Neural crest cell (in vitro differentiated cells): Measurements from ENCODE around the gene NUDT14. TPM values are rescaled to one million over a fixed set of nuclear protein-coding genes. Genes with fewer than 3 reads are reported as not detected.

ENCODE experiments used
- DNase-seq: peaks from one replicate; pipeline ENCODE4 v3.0.0; 2021; ENCODE audit warnings: low read depth, mixed read lengths, low spot score
- H3K27ac Mint-ChIP-seq: one replicate; pipeline ENCODE4 v1.8.0; 2021; ENCODE audit warnings: mild to moderate bottlenecking, mixed read lengths; ENCODE audit not compliant: unreplicated experiment
- H3K27me3 Mint-ChIP-seq: 2 replicates; pipeline ENCODE4 v1.8.0; 2021; ENCODE audit warnings: low read depth, mild to moderate bottlenecking, mixed read lengths
- H3K36me3 Mint-ChIP-seq: 2 replicates; pipeline ENCODE4 v1.8.0; 2021; ENCODE audit warnings: low read depth, mild to moderate bottlenecking, mixed read lengths
- H3K4me1 Mint-ChIP-seq: 2 replicates; pipeline ENCODE4 v1.8.0; 2021; ENCODE audit warnings: mixed read lengths
- H3K4me3 Mint-ChIP-seq: one replicate; pipeline ENCODE4 v1.8.0; 2021; ENCODE audit warnings: mild to moderate bottlenecking, mixed read lengths
- H3K9me3 Mint-ChIP-seq: 2 replicates; pipeline ENCODE4 v1.8.0; 2021; ENCODE audit warnings: mixed read lengths
- total RNA-seq: library from RNA; stranded (reverse); gene quantifications from 2 replicates; pipeline ENCODE4 v1.2.1, GENCODE V29; 2021
- TF ChIP-seq, protein P1 (sequence below): fragments of 200-600 bp; sonication (generic); conservative IDR thresholded peaks from 2 replicates; pipeline ENCODE4 v1.5.0; 2021; ENCODE audit warnings: antibody characterized with exemption, mild to moderate bottlenecking

Gene NUDT14
- total RNA-seq, 1 donor from 2014 or later: 25.6 TPM

DNA sequence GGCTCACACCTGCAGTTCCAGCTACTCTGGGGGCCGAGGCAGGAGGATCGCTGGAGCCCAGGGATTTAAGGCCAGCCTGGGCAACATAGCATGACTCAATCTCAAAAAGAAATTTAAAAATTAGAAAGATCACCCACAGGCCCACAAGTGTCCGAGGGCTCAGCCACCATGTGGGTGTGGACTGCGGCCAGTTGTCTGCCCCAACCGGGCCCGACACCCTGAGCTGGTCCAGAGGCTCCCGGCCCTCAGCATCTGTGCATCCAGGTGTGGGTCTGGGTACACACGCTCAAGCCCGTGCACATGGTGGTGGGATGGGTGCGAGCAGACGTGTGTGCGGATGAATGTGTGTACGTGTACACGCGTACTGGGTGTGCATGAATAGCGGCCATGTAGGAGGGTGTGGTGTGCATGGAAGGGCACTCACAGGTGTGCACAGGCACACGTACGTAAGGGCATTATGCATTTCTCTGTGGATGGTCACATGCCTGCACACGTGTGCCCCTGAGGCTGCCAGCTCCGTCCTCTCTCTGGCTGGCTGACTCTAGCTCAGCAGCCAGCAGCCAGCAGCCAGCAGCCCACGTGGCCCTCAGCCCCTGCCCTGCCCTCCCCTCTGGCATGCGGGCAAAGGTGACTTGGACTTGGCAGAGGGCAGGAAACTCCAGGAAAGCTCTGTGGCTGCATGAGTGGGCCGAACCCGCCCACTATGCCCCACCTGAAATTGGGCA, 23.3 kb upstream of the NUDT14 start:
- Mint-ChIP-seq H3K27me3 (peaks cover 15% of the 10 kb centered on the region), H3K4me1 (peaks cover 4% of the 10 kb centered on the region), H3K9me3 (no peaks in the 10 kb centered on the region), H3K36me3 (no peaks in the 10 kb centered on the region), H3K4me3 (peak overlapping the region; percentile 34), H3K27ac (no peak overlapping the region)
- DNase-seq: no peak
- TF ChIP-seq, protein P1, sequence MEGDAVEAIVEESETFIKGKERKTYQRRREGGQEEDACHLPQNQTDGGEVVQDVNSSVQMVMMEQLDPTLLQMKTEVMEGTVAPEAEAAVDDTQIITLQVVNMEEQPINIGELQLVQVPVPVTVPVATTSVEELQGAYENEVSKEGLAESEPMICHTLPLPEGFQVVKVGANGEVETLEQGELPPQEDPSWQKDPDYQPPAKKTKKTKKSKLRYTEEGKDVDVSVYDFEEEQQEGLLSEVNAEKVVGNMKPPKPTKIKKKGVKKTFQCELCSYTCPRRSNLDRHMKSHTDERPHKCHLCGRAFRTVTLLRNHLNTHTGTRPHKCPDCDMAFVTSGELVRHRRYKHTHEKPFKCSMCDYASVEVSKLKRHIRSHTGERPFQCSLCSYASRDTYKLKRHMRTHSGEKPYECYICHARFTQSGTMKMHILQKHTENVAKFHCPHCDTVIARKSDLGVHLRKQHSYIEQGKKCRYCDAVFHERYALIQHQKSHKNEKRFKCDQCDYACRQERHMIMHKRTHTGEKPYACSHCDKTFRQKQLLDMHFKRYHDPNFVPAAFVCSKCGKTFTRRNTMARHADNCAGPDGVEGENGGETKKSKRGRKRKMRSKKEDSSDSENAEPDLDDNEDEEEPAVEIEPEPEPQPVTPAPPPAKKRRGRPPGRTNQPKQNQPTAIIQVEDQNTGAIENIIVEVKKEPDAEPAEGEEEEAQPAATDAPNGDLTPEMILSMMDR: no peak

GRCh38 chr14:105203701-105204100, 22.6 kb upstream of the NUDT14 start:
- H3K9me3 Mint-ChIP-seq: no peaks in the 10 kb centered on the region
- H3K4me3 Mint-ChIP-seq: no peak overlapping the region
- H3K27me3 Mint-ChIP-seq: peaks cover 18% of the 10 kb centered on the region
- peaks cover 8% of the 10 kb centered on the region for H3K4me1 Mint-ChIP-seq
- TF ChIP-seq, protein P1: no peak
- no peak for DNase-seq
- H3K27ac Mint-ChIP-seq: no peak overlapping the region
- no peaks in the 10 kb centered on the region for H3K36me3 Mint-ChIP-seq

- Mint-ChIP-seq H3K9me3 (no peaks in the 10 kb centered on the region), H3K4me1 (peaks cover 8% of the 10 kb centered on the region), H3K27me3 (peaks cover 21% of the 10 kb centered on the region), H3K36me3 (no peaks in the 10 kb centered on the region), H3K4me3 (no peak overlapping the region), H3K27ac (no peak overlapping the region)
- TF ChIP-seq, protein P1: peak; percentile 94
- peak; percentile 85 for DNase-seq
These were observed 22.0 kb upstream of the NUDT14 start for GRCh38 chr14:105203057-105203531.

- H3K9me3 Mint-ChIP-seq: no peaks in the 10 kb centered on the region
- peak overlapping the region; percentile 44 for H3K4me3 Mint-ChIP-seq
- H3K27me3 Mint-ChIP-seq: peaks cover 21% of the 10 kb centered on the region
- H3K4me1 Mint-ChIP-seq: peaks cover 8% of the 10 kb centered on the region
- TF ChIP-seq, protein P1: no peak
- H3K36me3 Mint-ChIP-seq: no peaks in the 10 kb centered on the region
- no peak for DNase-seq
- no peak overlapping the region for H3K27ac Mint-ChIP-seq
These were observed 20.9 kb upstream of the NUDT14 start for GRCh38 chr14:105201925-105202513.

- H3K27ac Mint-ChIP-seq: no peak overlapping the region
- H3K36me3 Mint-ChIP-seq: no peaks in the 10 kb centered on the region
- no peak for DNase-seq
- peaks cover 21% of the 10 kb centered on the region for H3K27me3 Mint-ChIP-seq
- H3K4me1 Mint-ChIP-seq: peaks cover 8% of the 10 kb centered on the region
- H3K9me3 Mint-ChIP-seq: no peaks in the 10 kb centered on the region
- H3K4me3 Mint-ChIP-seq: peak overlapping the region; percentile 44
- TF ChIP-seq, protein P1: no peak
These were observed 20.2 kb upstream of the NUDT14 start for GRCh38 chr14:105201156-105201924.
